ENCODE results near the gene ALAS1. TPM values are rescaled to one million over a fixed set of nuclear protein-coding genes. Genes with fewer than 3 reads are reported as not detected.
A peak's percentile ranks its signal among the peaks of the same experiment; 100 is the strongest.

ALAS1 gene
- total and polyA plus RNA-seq, 2 of the 13 experiments (the other 11 are each of a cell fraction or from before 2014, with no cell fraction given) = 36.0 to 43.2 TPM

GRCh38 chr3:52154135-52155094, 43.5 kb upstream of the ALAS1 start, which contains the start of gene POC1A (continued):
- TF ChIP-seq LCORL (IDR thresholded peaks at IDR 0.05) (no peak), LCORL (CRISPR knock-in tag; IDR thresholded peaks at IDR 0.05) (peak; percentile 31; the same call in 1 of the 2 replicates), EHMT2 (IDR thresholded peaks at IDR 0.05; ENCODE audit: borderline replicate concordance, low read depth, low read length) (no peak; the same call in 1 of the 2 replicates), ZNF839 (CRISPR knock-in tag; IDR thresholded peaks at IDR 0.05; ENCODE audit: borderline replicate concordance) (peak; percentile 15; the same call in 1 of the 2 replicates), ZNF550 (CRISPR knock-in tag; IDR thresholded peaks at IDR 0.05; ENCODE audit: borderline replicate concordance) (peak; percentile 13; the same call in 1 of the 2 replicates), ZNF205 (CRISPR knock-in tag; IDR thresholded peaks at IDR 0.05) (peak; percentile 54; the same call in 1 of the 2 replicates), GABPA (IDR thresholded peaks at IDR 0.05; ENCODE audit: low read depth, low read length) (peak; percentile 24; the same call in 1 of the 2 replicates), GABPA (CRISPR knock-in tag; IDR thresholded peaks at IDR 0.05; ENCODE audit: low read depth) (peak; percentile 84), PRDM10 (CRISPR knock-in tag; IDR thresholded peaks at IDR 0.05; ENCODE audit: low read depth) (peak; percentile 97), ZNF3 (CRISPR knock-in tag; IDR thresholded peaks at IDR 0.05) (no peak), SPEN (CRISPR knock-in tag; IDR thresholded peaks at IDR 0.05; ENCODE audit: low read depth) (peak; percentile 82), ZBTB38 (CRISPR knock-in tag; IDR thresholded peaks at IDR 0.05) (peak; percentile 39; the same call in 1 of the 2 replicates), ZBTB3 (CRISPR knock-in tag; IDR thresholded peaks at IDR 0.05; ENCODE audit: borderline replicate concordance, low read depth) (no peak), ZSCAN30 (CRISPR knock-in tag; IDR thresholded peaks at IDR 0.05) (no peak), IRF2 (CRISPR knock-in tag; IDR thresholded peaks at IDR 0.05) (peak; percentile 57; the same call in 1 of the 2 replicates), ZNF33A (CRISPR knock-in tag; IDR thresholded peaks at IDR 0.05; ENCODE audit: borderline replicate concordance) (peak; percentile 81; the same call in 1 of the 2 replicates), AGO1 (IDR thresholded peaks at IDR 0.05; ENCODE audit: low read depth, low read length, poor library complexity, severe bottlenecking) (peak; percentile 30), ZNF746 (CRISPR knock-in tag; IDR thresholded peaks at IDR 0.05) (peak; percentile 3; the same call in 1 of the 2 replicates), REST (IDR thresholded peaks at IDR 0.05; ENCODE audit: borderline replicate concordance in 1 of 2, low read depth in 1 of 2, low read length in 2 of 2) (peak in 1 of 2 experiments; percentile 53; a peak in 2 of 4 replicates), REPIN1 (CRISPR knock-in tag; IDR thresholded peaks at IDR 0.05; ENCODE audit: borderline replicate concordance, low read depth) (peak; percentile 31; the same call in 1 of the 2 replicates)

Measured in HepG2 (cell line).